ENCODE results near the gene ACTR2.
"Not testable (repeated sequence)": the region's sequence is repeated elsewhere in the genome, so short reads cannot be mapped to it uniquely, and the experiment has no call there.

Gene ACTR2

GRCh38 chr2:65227456-65228262 is at the start of gene ACTR2:
TSS of gene ACTR2 (plus strand) at chr2:65227831. CDS start at chr2:65227910, 79 bp downstream.
- DNase-seq (ENCODE audit: low read depth): peak; percentile 93

DNA sequence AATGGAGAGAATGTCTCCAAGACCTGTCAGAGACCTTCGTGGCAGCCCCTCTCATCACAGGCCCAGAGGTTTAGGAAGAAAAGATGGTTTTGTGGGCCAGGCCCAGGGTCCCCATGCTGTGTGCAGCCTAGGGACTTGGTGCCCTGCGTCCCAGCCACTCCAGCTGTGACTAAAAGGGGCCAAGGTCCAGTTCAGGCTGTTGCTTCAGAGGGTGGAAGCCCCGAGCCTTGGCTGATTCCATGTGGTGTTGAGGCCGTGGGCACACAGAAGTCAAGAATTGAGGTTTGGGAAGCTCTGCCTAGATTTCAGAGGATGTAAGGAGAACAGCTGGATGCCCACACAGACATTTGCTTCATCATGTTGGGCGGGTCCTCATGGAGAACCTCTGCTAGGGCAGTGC is 45.1 kb upstream of the ACTR2 start:
- no peak for DNase-seq (ENCODE audit: low read depth)

DNA sequence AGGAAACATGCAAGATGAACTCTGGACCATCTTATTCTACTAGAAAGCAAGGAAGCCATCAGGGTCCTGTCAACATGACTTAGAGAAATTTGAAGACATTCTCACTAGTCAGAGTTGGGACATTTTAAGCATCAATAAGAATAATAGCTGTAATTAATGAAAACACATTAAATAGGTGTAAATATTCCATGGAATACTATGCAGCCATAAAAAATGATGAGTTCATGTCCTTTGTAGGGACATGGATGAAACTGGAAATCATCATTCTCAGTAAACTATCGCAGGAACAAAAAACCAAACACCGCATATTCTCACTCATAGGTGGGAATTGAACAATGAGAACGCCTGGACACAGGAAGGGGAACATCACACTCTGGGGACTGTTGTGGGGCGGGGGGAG is 44.2 kb upstream of the ACTR2 start:
- not testable (repeated sequence) for DNase-seq (ENCODE audit: low read depth)

DNA sequence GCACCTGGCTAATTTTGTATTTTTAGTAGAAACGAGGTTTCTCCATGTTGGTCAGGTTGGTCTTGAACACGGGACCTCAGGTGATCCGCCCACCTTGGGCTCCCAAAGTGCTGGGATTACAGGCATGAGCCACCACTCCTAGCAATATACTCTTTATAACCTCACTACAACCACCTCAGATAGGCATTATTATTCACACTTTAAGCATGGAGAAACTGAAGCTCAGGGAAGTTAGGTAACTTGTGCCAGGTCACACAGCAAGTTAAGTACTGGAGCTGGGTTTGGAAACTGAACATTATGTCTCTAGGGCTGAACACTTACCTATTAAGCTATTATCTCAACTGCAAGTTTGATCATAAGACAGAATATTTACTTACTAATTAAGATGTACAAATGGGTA is 42.6 kb upstream of the ACTR2 start:
- no peak for DNase-seq (ENCODE audit: low read depth)

DNA sequence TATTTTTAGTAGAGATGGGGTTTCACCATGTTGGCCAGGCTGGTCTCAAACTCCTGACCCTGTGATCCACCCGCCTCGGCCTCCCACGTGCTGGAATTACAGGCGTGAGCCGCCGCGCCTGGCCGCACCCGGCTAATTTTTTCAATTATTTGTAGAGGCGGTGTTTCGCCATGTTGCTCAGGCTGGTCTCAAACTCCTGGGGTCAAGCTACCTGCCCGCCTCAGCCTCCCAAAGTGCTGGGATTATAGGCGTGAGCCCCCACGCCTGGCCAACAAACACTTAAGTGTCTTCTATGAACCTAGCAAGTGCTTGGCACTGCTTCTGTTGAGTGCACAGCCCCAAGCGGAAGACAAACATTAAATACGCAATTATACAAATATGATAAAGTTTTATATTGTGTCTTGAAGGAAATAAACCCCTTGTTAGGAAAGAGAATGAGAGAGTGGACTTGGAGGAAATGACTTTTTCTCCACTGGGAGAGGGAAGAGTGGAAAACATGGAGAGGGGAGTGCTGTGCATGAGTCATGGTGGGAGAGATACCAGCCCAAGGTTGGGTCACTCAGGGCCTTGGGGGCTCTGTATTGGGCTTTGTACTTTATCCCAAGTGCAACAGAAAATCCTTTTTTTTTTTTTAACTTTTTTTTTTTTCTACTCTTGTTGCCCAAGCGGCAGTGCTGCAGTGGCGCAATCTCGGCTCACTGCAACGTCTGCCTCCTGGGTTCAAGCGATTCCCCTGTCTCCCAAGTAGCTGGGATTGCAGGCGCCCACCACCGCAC is 41.4 kb upstream of the ACTR2 start:
- no peak for DNase-seq (ENCODE audit: low read depth)

DNA sequence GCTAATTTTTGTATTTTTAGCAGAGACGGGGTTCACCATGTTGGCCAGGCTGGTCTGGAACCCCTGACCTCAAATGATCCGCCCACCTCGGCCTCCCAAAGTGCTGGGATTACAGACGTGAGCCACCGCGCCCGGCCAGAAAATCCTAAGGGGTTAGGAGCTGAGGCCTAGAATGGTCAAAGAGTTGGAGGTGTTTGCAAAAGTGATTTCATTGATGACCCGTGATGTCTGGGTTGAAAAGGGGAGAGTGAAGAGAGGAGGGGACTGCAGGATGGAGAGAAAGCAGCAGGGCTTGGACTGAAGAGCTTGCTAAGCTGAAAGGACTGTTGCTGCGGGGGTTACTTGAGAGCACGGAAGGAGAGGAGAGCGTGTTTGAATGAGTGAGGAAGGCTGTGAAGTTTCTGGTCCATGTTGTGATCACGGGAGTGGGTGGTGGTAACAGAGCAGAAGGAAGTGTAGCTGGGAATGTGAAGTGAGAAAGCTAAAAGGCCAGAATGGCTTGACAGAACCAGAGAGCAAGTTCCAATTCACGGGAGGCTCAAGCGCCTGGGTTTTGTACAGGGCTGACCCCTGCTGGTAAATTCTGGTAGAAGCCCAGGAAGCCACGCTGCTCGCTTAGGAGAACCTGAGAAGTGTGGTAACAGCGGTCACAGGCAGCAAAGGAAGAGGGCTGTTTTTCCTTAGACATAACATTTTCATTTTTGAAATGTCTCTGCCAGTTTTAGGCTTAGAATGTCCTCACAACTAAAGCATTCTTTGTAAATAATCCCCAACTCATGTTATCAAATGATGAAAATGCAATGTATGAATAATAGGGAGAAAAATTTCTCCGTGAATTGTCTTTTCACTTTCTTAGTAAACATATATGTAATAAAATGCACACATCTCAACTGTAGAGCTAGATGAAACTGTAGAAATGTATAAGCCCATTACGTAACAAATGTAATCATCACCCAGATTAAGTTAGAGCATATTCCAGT is 40.5 kb upstream of the ACTR2 start:
- peak; percentile 73 for DNase-seq (ENCODE audit: low read depth)

- DNase-seq (ENCODE audit: low read depth): no peak
These were observed 34.2 kb upstream of the ACTR2 start for GRCh38 chr2:65193446-65193845.

GRCh38 chr2:65198737-65199136 is 28.9 kb upstream of the ACTR2 start:
- peak; percentile 18 for DNase-seq (ENCODE audit: low read depth)

GRCh38 chr2:65199166-65199565 is 28.5 kb upstream of the ACTR2 start:
- no peak for DNase-seq (ENCODE audit: low read depth)

GRCh38 chr2:65199891-65200290 is 27.7 kb upstream of the ACTR2 start:
- peak; percentile 38 for DNase-seq (ENCODE audit: low read depth)

DNA sequence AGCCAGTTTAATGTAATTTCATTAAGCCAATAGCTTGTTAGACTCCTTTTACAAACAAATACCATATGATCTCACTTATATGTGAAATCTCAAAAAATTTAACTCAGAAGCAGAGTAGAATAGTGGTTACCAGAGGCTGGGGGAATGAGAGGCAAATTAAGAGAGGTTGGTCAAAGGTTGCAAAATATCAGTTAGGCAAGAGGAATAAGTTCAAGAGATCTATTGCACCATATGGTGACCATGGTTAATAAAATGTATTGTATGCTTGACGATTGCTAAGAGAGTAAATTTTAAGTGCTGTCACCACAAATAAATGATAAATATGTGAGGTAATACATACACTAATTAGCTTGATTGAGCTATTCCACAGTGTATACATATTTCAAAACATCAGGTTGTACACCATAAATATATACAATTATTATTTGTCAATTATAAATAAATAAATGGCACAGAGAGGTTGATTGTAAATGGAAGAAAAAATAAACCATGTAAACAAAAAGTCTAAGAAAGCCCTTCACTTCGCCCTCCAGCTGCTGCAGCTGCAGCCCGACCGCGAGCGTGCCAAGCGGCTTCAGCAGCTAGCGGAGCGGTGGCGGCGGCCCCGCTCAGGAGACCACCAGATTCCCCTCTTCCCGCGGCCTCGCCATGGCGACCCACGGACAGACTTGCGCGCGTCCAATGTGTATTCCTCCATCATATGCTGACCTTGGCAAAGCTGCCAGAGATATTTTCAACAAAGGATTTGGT is 23.0 kb upstream of the ACTR2 start:
- no peak for DNase-seq (ENCODE audit: low read depth)

DNA sequence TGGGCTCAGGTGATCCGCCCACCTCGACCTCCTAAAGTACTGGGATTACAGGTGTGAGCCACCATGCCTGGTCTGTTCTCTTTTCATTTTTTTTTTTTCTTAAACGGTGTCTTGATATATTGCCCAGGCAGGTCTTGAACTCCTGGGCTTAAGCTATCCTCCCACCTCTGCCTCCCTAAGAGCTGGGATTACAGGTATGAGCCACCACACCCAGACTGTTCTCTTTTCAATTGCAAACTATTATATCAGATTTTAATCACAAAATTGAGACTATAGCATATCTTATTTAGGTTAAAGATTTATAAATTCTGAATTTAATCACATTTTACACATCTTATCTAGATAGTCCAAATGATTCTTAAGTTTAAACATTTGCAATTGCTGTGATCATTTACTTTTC is 15.5 kb upstream of the ACTR2 start:
- DNase-seq (ENCODE audit: low read depth): no peak

DNA sequence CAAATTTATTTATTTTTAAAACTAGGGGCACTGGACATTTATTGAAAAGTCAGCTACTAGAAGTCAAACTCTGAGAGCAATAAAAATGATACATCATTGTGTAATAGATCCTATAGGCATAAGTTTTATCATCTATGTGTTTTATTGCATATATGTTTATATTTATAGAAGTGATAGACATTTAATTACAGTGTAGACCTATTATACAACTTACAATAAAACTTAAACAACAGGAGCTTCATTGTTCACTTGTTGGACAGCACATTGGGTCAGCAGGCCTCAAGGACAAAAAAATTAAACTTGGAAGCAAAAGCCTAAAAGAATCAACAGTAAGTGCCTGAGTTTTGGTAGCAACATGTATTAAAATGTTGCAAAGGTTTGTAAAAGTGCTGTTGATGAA is 15.0 kb upstream of the ACTR2 start:
- DNase-seq (ENCODE audit: low read depth): no peak

GRCh38 chr2:65213035-65213434 is 14.6 kb upstream of the ACTR2 start:
- DNase-seq (ENCODE audit: low read depth): no peak

- DNase-seq (ENCODE audit: low read depth): no peak
These were observed 13.3 kb upstream of the ACTR2 start for GRCh38 chr2:65214361-65214760.

DNA sequence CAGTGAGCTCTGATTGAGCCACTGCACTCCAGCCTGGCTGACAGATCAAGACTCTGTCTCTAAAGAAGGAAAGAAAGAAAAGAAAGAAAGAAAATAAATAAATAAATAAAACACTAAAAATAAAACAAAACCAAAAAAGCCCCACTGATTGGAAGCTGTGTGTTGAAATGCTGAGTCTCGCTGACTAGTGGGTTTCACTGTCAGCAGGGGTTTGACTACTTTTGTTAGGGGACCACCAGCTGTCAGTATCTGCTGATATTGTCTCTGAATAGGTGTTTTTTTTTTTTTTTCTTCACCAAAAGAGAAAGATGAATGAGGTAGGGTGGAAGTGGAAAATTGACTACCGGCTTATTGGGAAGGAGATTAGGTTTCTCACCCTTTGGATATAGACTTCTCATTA is 12.8 kb upstream of the ACTR2 start:
- no peak for DNase-seq (ENCODE audit: low read depth)

DNA sequence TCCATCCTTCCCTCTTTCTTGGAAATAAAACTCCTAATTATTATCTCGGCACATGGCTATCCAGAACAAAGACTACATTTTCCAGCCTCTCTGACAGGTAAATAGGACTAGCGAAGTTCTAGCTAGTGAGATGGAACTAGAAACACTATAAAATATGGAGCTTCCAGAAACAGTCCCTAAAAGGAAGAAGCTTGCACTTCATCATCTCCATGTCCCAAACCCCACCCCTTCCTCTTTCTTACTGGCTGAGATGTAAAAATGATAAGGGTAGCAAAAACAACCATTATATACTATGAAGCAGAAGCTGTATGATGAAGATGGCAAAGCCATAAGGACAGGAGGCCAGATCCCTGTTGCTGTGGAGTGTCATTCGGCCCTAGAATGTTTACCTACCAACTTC is 11.7 kb upstream of the ACTR2 start:
- no peak for DNase-seq (ENCODE audit: low read depth)

- DNase-seq (ENCODE audit: low read depth): no peak
These were observed 7.0 kb upstream of the ACTR2 start for GRCh38 chr2:65220432-65221131.

- DNase-seq (ENCODE audit: low read depth): not testable (repeated sequence)
These were observed 6.4 kb upstream of the ACTR2 start for GRCh38 chr2:65221275-65221674.

GRCh38 chr2:65227020-65227455 is 593 bp upstream of the ACTR2 start:
- no peak for DNase-seq (ENCODE audit: low read depth)

- no peak for DNase-seq (ENCODE audit: low read depth)
These were observed 676 bp downstream of the ACTR2 start for GRCh38 chr2:65228263-65228750.
